Measurements from ENCODE around the gene CFHR5.

DNA sequence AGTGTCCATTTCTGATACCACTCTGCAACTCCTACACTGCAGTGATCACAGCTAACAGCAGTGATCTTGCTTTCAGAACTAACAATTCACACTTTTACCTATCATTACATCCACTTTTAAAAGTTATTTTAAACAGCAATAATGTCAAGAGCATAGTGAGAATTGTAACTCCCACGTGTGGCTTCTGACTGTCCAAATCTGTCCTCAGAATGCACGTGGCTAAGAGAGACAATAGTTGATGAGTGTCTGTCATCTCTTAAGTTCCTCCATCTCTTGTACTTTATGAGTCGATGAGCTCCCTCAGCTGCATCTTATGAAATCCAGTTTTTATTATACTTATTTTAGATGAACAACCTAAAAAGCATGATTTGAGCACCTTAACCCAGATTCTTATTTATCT, 16.5 kb upstream of the CFHR5 start:
- TF ChIP-seq POLR2AphosphoS5 (IDR thresholded peaks at IDR 0.05; ENCODE audit: borderline replicate concordance, low read depth, low read length), result no peak
- TF ChIP-seq FOXP2 (optimal IDR thresholded peaks at IDR 0.05; ENCODE audit: control extremely low read depth, extremely low read length, insufficient read depth), result no peak
- TF ChIP-seq EZH2 (IDR thresholded peaks at IDR 0.05), result no peak
